HG02973 (cell line): Measurements from ENCODE around the gene ZNF821.
"Not testable (repeated sequence)": the region's sequence is repeated elsewhere in the genome, so short reads cannot be mapped to it uniquely, and the experiment has no call there.

Experiments
- ATAC-seq: cut with Tn5 transposase; IDR thresholded peaks from one replicate; pipeline ENCODE4 v1.9.1; 2021; ENCODE audit warnings: moderate library complexity; ENCODE audit not compliant: unreplicated experiment

The ZNF821 gene

DNA sequence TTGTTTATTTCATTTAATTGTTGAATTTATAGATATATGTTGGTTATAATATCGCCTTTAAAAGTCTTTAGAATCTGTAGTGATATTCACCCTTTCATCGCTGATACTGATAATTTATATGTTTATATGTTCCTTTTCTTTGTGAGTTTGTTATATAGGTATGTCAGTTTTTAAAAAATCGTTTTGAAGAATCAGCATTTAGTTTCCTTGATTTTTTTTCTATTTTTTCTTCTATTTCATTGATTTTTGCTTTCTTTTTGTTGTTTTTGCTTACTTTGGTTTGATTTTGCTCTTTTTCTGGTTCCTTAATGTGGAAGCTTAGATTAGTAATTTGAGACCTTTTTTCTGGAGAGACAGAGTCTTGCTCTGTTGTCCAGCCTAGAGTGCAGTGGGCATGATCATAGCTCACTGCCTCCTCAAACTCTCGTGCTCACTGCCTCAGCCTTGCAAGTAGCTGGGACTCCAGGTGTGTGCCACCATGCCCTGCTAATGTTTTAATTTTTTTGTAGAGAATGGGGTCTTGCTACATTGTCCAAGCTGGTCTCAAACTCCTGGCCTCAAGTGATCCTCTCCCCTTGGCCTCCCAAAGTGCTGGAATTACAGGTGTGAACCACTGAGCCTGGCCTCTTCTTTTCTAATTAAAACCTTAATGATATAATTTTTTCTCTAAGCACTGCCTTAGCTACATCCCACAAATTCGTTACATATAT lies 18.8 kb upstream of the ZNF821 start:
- no peak for ATAC-seq

DNA sequence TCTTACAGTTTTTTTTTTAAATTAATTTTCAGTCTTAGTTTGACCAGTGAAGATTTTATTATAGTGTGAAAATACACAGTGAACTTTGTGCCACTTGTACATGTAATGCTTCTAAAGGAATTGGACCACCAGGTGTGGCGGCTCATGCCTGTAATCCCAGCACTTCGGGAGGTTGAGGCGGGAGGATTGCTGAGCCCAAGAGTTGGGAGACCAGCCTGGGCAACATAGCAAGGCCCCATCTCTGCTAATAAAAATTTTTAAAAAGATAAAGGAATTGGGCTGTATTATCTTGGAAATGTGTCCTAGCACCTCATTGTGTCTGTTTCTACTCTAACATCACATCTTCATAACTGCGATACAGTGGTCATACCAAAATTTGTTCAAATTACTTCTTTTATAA lies 15.2 kb upstream of the ZNF821 start:
- ATAC-seq, result no peak

DNA sequence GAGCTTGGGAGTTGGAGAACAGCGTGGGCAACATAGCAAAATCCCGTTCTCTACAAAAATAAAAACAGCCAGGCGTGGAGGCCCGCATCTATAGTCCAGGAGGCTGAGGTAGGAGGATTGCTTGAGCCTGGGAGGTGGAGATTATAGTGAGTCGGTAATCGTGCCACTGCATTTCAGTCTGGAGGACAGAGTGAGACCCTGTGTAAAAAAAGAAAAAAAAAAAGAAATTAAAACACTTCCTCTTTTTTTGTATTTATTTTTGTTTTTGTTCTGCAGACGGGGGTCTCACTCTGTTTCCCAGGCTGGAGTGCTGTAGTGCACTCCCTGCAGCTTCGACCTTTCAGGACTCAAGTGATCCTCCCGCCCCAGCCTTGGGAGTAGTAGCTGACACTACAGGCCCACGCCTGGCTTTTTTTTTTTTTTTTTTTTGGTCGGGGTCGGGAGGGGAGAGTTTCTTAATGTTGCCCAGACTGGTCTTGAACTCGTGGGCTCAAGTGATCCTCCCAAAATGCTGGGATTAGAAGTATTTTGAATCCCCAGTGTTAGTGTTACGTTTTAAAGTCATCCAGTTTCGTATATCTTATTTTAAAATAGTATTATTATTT lies 12.9 kb upstream of the ZNF821 start:
- no peak for ATAC-seq

DNA sequence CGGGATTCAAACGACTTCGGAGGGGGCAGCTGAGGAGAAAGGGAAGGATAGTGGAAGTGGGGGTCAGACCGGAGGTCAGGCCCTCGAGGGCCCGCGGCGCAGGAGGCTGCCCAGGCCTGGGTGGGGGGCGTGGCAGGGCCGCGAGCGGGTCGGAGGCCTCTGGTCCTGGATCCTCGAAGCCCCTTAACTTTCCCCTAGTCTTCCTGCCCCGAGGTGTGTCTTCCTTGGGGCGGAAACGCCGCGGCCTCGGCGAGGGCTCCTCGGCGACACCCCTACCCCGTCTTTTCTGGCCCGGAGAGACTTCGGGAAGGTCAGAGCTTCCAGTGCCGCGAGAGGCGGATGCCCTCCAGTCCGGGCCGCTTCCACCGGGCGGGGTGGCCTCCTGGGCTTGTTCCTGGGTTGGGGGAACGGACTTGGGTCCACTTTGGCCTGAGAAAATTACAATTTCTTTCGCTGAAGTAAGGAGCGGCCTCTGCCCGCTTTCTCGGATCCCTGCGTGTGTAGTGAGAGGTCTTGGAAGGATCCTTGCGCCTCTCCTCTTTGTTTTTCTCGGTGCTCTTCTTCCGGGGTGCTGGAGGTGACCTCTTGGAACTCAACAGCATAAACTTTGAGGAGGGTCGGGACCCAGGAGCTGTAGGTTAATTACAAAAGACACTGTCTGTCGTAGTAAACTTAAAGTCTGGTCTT lies 11.8 kb upstream of the ZNF821 start:
- peak; percentile 11 for ATAC-seq

DNA sequence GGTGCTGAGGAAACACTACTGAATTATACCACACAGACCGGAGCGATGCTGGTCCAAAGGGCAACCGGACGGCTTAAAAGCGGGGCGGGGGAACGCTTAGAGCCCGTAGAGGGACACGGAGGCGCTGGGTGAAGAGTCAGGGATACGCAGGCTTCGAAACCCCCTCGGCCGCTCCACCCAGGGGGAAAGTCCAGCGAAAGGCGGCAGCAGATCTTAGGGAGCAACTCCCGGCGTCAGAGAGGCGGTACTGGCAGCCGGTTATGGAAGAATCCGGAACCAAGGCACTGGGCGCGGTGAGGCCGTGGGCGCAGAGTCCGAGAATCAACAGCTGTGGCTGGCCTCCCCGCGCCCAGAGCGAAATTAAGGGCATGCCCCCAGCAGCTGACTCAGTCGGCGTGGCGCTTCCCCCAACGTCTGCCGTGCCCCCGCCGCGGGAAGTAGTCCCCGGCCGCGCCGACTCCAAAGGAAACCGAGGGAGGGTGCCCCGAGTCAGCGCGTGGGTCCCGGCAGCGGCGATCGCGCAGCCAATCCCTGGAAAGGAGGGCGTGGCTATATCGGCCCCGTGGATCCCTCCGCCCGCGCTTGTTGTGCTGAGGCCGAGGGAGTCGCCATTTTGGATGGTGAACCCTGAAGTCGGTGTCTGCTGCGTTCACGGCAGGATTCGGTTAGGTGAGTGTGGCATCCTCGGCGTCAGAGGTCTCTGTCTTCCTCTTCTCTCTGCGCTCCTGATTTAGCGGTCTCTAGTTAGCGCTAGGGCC lies 11.1 kb upstream of the ZNF821 start, which contains the start of gene IST1:
Gene IST1, plus strand, starts transcription at position 611 of the 758 bp plus-strand sequence. CDS start 20,110 bp downstream, outside the sequence.
- ATAC-seq, result peak; percentile 74

DNA sequence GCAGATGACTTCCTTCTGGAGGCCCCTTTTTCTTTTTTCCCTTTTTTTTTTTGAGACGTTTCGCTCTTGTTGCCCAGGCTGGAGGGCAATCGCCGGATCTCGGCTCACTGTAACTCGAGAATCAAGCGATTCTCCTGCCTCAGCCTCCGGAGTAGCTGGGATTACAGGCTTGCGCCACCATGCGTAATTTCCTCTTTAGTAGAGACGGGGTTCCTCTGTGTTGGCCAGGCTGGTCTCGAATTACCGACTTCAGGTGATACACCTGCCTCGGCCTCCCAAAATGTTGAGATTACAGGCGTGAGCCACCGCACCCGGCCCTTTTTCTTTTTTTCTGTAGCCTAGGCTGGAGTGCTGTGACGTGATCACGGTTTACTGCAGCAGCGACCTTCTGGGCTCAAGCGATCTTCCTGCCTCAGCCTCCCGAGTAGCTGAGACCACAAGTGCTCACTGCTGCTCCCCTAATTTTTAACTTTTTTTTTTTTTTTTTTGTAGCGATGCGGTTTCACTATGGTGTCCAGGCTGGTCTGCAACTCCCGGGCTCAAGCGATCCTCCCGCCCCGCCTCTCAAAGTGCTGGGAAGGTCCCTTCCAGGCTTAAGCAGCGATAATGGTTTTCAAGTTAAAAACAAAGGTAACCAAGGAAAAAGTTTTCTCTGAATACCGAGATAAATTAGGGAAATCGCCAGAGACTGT lies 10.4 kb upstream of the ZNF821 start:
- ATAC-seq, result peak; percentile 16

DNA sequence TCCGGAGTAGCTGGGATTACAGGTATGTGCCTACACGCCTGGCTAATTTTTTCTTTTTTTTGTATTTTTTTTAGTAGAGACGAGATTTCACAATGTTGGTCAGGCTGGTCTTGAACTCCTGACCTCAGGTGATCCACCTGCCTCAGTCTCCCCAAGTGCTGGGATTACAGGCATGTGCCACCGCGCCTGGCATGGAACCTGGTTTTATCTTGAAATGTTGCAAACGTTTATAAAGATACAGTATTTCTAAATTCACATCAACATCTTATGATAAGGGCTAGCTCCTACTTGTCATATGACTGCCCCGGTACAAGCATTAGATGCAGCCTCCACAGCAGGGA lies 9.9 kb upstream of the ZNF821 start:
- no peak for ATAC-seq

DNA sequence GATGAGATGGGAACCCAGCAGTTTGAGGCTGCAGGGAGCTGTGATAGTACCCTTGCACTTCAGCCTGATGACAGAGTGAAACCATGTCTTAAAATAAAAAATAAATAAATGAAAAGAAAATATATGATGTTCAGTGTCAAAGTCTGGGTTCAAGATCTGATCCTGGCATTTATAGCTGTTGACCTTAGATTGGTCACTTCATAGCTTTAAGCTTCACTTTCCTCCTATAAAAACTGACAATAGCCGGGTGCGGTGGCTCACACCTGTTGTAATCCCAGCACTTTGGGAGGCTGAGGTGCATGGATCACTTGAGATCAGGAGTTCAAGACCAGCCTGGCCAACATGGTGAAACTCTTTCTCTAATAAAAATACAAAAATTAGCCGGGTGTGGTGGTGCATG lies 5.2 kb upstream of the ZNF821 start:
- no peak for ATAC-seq

DNA sequence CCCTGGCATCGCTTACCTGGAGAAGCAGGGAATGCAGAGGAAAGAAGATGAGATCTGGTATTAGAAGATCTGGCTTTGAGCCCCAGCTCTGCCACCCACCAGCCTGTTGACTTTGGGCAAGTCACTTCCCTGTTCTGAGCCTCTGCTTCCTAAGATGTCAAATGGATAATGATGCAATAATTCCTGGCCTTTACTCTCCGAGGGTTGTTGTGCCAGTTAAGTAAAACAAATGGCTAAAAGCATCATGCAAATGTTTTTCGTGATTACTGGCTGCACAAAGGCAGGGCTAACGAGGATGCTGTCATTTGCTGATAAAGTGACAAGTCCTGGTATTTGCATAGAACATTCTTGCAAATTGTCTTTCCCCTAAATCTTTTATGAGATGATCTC lies 1.3 kb upstream of the ZNF821 start:
- no peak for ATAC-seq

DNA sequence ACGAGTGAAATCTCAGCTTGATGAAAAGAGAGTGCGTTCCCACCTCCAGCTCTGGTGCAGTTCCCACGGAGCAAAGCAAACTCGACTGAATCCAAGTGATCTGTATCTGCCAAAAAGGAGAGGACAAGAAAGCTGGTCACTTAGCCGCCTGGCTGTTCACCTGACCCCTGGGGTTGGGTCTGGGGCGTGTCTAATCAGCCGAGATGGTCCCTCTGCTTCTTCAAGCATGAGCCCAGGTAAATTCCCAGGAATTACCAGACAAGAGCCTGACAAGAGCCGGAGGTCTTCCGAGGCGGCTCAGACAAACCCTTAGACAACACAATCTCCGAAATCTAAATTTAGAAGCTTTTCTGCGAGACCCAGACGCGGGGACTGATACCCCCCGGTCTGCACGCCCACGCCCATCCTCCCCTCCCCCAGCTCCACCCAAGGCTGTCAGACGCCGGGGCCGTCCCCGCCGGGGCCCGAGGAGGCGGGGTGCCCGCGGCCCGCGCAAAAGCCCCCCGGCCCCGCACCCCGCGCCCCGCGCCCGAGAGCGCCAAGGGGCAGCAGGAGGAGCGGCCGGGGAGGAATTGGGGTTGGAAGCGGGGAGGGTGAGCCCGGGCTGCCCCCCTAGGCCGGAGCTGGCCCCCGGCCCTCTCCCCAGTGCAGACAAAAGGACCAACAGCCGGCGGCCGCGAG lies 674 bp downstream of the ZNF821 start:
- ATAC-seq, result peak; percentile 35

DNA sequence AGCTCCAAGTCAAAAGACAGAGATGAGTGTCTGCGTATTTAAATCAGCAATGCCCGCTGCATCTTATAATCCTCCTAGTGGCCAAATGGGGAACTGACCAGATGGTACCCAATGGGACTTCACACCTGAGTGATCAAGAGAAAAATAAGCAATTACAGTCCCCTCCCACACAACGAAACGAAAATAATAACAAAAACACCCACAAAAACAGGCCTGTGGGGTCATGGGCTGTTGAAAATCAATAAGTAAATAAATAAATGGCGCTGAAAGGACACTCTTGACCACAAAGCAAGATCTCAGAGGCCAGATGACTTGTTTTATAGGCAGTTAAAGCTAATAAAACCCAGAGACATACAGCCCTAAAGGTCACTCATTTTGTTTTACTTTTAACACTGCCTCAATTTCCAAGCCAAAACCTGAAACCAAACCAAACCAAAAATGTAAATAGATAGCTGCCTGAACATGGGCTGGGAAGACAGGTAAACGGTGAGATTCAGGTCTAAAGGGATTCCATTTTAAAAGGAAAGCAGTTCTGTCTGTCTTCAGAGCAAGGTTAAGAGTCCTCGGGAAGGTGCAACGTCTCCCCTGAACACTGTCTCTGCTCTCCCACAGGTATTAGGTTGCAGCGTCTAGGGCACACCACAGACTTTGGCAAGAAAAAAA lies 1.3 kb downstream of the ZNF821 start:
- ATAC-seq, result peak; percentile 37

DNA sequence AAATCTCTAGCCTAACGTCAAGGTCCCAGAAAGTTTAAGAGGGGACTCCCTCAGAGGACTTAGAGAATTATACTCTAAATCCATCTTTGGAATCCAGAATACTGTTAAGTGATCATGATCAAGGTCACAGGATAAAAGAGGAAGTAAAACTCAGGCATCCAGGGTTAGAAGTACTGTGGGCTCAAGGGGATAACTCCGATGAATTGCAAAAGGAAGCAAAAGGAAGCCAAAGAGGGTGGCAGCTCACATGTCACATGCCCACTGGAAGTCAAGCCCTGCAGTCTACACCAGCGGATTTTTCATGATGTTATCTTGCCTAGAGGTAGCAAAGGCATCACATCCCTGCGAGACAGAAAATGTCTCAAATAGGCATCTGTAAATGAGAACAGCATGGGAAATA lies 3.8 kb downstream of the ZNF821 start:
- ATAC-seq, result no peak

DNA sequence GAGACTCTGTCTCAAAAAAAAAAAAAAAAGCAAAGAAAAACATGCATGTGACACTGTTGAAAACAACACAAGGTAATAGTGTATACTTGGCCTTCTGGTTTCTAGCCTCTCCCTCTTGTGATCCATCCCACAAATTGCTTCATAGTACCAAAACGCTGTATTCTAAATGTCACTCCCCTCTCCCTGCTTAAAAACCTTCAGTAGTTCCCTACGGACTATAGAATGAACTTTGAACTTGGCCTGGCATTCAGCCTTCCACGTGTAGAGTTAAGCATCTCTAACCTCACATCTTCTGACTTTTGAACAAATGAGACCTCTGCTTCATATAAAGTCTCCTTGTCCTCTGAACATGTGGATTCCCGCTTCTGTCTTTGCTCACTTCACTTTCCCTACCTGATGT lies 5.1 kb downstream of the ZNF821 start:
- ATAC-seq, result no peak

DNA sequence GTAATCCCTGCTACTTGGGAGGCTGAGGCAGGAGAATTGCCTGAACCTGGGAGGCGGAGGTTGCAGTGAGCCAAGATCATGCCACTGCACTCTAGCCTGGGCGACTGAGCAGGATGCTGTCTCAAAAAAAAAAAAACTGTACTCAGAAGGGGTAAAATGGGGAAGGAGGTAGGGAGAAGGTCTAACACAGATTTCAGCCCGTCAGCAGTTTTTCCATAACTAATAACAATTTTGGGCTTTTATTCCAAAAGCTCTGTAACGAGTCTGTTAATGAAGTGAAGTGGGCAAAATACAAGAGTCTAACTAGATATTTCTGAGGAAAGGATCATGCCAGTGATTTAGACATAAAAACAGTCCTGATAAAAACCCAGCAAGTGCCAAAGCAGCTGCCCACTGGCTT lies 10.8 kb downstream of the ZNF821 start:
- ATAC-seq, result no peak

DNA sequence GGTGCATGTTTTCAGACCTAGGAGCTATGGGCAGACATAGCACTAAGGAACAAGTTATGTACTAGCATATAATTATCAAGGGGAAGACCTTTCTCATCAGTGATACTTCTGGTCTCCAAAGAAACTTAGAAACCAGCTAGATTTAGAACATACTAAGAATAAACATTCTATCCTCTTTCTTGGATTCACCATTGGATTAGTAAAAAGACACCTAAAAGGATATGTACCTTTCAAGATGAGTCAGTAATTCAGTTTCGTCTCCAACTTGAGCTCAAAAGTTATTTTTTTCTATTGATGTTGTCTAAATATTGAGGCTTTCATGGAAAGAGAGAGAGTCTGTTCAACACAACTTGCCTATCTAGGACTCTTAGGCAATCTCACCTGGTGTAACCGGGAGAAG lies 13.2 kb downstream of the ZNF821 start:
- no peak for ATAC-seq

DNA sequence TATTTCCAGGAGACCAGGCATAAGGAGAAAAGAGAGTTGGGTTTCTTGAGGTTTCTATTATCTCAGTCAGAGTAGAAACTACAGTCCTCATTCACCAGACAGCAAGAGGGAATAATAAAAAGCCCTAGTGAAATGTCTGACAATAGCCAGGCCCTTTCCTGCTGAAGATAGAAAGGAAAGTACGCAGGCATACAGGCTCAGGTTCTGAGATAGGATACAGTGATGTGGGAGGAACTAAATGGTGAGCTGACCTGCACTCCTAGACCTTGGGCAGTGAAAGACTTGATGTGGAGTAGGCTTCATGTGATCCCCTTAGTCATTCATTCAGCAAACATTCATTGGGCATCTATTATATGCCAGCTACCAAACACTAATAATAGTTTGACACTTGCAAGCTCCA lies 14.9 kb downstream of the ZNF821 start:
- ATAC-seq, result no peak

DNA sequence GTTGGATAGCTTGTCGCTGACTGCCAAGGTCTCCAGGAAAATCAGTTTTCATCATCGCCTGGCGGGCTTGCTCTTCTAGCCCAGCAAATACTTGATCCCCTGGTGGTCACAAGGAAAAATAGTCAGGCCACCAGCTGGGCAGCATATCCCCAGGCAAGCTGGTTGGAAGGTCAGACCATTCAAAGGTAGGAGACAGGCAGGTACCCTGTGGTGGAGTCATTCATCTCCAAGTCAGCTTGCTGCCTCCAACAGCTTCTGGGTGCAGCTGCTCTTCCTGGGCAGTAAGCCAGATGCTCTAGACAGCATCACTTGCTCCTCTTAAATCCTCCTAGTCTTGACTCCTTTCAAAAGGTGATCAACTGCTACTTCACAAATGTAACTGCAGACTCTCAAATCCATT lies 16.0 kb downstream of the ZNF821 start:
- ATAC-seq, result no peak

DNA sequence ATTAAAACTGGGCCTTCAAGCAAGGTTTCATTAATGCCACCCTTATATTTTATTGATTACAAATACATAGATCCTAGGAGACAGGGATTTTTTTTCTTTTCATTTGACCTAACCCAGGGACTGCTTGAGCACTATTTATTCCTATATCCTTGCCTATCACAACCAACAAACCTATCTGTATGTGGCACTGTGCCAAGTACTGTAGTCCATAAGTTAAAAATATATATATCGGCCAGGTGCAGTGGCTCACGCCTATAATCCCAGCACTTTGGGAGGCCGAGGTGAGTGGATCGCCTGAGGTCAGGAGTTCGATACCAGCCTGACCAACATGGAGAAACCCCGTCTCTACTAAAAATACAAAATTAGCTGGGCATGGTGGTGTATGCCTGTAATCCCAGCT lies 16.8 kb downstream of the ZNF821 start:
- not testable (repeated sequence) for ATAC-seq

DNA sequence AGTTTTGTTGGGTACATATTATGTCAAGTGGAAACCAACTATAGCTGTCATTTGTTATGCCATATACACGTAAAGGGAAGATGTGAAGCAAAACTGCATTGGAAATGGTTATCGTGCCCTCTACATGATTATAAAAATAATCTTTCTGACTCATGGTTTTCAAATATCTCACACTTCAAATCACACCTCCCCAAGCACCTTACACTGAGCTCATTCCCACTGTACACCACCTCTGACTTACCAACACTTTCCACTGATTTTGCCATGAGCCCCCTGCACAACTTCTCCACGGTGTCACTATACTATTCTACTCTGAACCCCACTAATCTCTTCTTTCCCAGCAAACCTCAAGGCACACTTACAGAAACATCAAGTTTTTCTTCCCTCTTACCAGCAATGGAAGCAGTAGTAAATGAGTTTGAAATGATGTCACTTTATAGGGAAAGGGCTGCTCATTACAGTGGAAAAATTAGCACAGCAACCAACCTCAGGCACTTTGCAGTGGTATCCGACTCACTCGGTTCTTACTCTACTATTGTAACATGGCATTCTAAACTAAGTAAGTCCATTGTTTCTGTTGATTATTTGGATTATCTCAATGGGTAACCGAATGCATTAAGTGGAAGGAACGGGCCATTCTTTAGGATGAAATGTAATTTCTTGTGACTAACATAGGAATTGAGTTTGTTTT lies 18.7 kb downstream of the ZNF821 start:
- ATAC-seq, result no peak
